A673 (cell line): ENCODE results near the gene INPP5E.

ENCODE experiments used
- EZH2 ChIP-seq: fragments of 200-600 bp; sonication (generic); IDR thresholded peaks from 2 replicates; pipeline ENCODE4 v1.6.1; 2017; ENCODE audit warnings: borderline replicate concordance, low read depth, mild to moderate bottlenecking, mixed read lengths, antibody characterized with exemption, low read length; ENCODE audit not compliant: poor library complexity, severe bottlenecking
- TF ChIP-seq, protein P1 (sequence below): fragments of 300-800, 200-600 bp; sonication (generic); conservative IDR thresholded peaks from 2 replicates; pipeline ENCODE4 v1.5.1; 2017; ENCODE audit warnings: low read depth, mild to moderate bottlenecking, antibody characterized with exemption, low read length, moderate library complexity, mixed read lengths

DNA sequence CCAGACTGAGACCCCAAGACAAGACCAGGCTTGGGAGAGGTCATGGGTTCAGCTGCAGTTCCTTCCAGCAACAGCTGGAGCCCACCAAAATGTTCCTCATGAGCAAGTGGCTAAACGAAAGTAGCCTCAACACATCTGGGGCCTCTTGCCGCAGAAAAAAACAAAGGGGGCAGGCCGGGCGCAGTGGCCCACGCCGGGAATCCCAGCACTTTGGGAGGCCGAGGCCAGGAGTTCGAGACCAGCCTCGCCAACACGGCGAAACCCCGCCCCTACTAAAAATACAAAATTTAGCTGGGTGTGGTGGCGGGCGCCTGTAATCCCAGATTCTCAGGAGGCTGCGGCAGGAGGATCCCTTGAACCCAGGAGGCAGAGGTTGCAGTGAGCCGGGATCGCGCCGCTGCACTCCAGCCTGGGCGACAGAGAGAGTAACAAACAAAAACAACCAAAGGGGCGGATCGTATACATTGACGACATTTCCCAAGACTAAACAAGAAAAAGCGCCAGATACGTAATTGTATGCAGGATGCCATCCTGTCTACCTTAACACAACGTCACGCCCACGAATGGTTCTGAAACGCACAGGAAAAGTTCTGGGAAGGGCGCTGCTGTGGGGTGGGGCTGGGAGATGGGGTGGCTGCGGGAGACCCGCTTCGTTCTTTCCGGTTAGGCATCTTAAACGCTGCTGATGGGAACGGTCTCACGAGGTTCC, 1.7 kb downstream of the INPP5E start:
- TF ChIP-seq, protein P1, sequence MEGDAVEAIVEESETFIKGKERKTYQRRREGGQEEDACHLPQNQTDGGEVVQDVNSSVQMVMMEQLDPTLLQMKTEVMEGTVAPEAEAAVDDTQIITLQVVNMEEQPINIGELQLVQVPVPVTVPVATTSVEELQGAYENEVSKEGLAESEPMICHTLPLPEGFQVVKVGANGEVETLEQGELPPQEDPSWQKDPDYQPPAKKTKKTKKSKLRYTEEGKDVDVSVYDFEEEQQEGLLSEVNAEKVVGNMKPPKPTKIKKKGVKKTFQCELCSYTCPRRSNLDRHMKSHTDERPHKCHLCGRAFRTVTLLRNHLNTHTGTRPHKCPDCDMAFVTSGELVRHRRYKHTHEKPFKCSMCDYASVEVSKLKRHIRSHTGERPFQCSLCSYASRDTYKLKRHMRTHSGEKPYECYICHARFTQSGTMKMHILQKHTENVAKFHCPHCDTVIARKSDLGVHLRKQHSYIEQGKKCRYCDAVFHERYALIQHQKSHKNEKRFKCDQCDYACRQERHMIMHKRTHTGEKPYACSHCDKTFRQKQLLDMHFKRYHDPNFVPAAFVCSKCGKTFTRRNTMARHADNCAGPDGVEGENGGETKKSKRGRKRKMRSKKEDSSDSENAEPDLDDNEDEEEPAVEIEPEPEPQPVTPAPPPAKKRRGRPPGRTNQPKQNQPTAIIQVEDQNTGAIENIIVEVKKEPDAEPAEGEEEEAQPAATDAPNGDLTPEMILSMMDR, result no peak
- TF ChIP-seq EZH2, result no peak
